T-cell (primary cell): ENCODE data around the gene TGFBI. TPM values are rescaled to one million over a fixed set of nuclear protein-coding genes. Genes with fewer than 3 reads are reported as not detected.

Source experiments
- ATAC-seq, 4 experiments: fragments of 200-7000 bp in 3 of 4; fragments of 150-1000 bp in 1 of 4; cut with Tn5 transposase; replicated peaks in 1 of 4; 1 replicate in 3 of 4; 2 replicates in 1 of 4; pipeline ENCODE4 v1.10.0; 2021; ENCODE audit warnings: moderate library complexity in 3 of 4, mild to moderate bottlenecking in 2 of 4, moderate number of reproducible peaks in 1 of 4
- CTCF ChIA-PET, 2 donors: fragments of 300-600 bp; sonication (Branson Sonifier 250); formaldehyde crosslinking; loops; one replicate each; lab custom pipeline; 2022; ENCODE audit warnings: antibody characterized with exemption in 2 of 2; lab: Charles Lee
- POLR2A ChIA-PET, 2 donors: fragments of 300-600 bp; sonication (Branson Sonifier 250); formaldehyde crosslinking; loops; one replicate each; lab custom pipeline; 2022; ENCODE audit warnings: antibody characterized with exemption in 2 of 2; lab: Charles Lee
- DNase-seq, 35 experiments: peaks; one replicate each; pipeline versions ENCODE4 v3.0.0 to v3.0.0-alpha.2; 2013 to 2023
- H3K27ac ChIP-seq: one replicate; pipeline ENCODE4 v1.5.1; 2013; ENCODE audit warnings: low read length
- H3K27me3 ChIP-seq, 2 experiments: replicated peaks in 1 of 2; 1 replicate in 1 of 2; 2 replicates in 1 of 2; pipeline versions ENCODE4 v1.6.1 to v1.7.0; 2013; ENCODE audit warnings: low read length in 1 of 2, mixed read lengths in 1 of 2; ENCODE audit not compliant: control insufficient read depth in 2 of 2, insufficient read depth in 2 of 2; ENCODE audit errors: extremely low read depth in 1 of 2
- H3K36me3 ChIP-seq, 2 donors: 1 replicate in 1 of 2; 2 replicates in 1 of 2; pipeline versions ENCODE4 v1.6.1 to v1.7.0; 2013; ENCODE audit warnings: low read length in 1 of 2; ENCODE audit not compliant: control insufficient read depth in 2 of 2, insufficient read depth in 1 of 2; ENCODE audit errors: extremely low read depth in 1 of 2
- H3K4me1 ChIP-seq, 2 experiments: 1 replicate in 1 of 2; 2 replicates in 1 of 2; pipeline versions ENCODE4 v1.6.1 to v1.7.0; 2013; ENCODE audit warnings: low read length in 2 of 2, mixed read lengths in 1 of 2; ENCODE audit not compliant: insufficient read depth in 2 of 2, control insufficient read depth in 1 of 2; ENCODE audit errors: extremely low read depth in 1 of 2
- H3K4me3 ChIP-seq, 2 donors: 1 replicate in 1 of 2; 2 replicates in 1 of 2; pipeline versions ENCODE4 v1.5.1 to v1.7.0; 2013; ENCODE audit warnings: mild to moderate bottlenecking in 2 of 2, low read length in 1 of 2, moderate library complexity in 1 of 2; ENCODE audit not compliant: control insufficient read depth in 1 of 2; ENCODE audit errors: extremely low read depth in 1 of 2
- H3K9me3 ChIP-seq: 2 replicates; pipeline ENCODE4 v1.7.0; 2013
- H3K27ac Mint-ChIP-seq, 2 donors: one replicate each; pipeline ENCODE4 v1.8.0; 2020 to 2021; ENCODE audit warnings: mild to moderate bottlenecking in 2 of 2, mixed read lengths in 2 of 2
- H3K27me3 Mint-ChIP-seq, 2 donors: one replicate each; pipeline ENCODE4 v1.8.0; 2021 to 2022; ENCODE audit warnings: mixed read lengths in 2 of 2
- H3K36me3 Mint-ChIP-seq: one replicate; pipeline ENCODE4 v1.8.0; 2021; ENCODE audit warnings: mixed read lengths
- H3K4me1 Mint-ChIP-seq, 3 donors: one replicate each; pipeline ENCODE4 v1.8.0; 2020 to 2022; ENCODE audit warnings: mixed read lengths in 3 of 3, mild to moderate bottlenecking in 1 of 3
- H3K4me3 Mint-ChIP-seq, 3 donors: one replicate each; pipeline ENCODE4 v1.8.0; 2020 to 2022; ENCODE audit warnings: mild to moderate bottlenecking in 3 of 3, mixed read lengths in 3 of 3, moderate library complexity in 3 of 3
- H3K9me3 Mint-ChIP-seq, 3 donors: one replicate each; pipeline ENCODE4 v1.8.0; 2020 to 2022; ENCODE audit warnings: mixed read lengths in 3 of 3
- WGBS: methylation state at CpG from one replicate; pipeline ENCODE4 v1.1.5; 2013; ENCODE audit warnings: missing lambda C conversion rate; ENCODE audit not compliant: insufficient coverage; 5-methylcytosine and 5-hydroxymethylcytosine counted together
- total RNA-seq, 35 experiments: library from RNA in 6 of 35; stranded (reverse) in 6 of 35; fragments of 120-200 nt in 1 of 35; gene quantifications; one replicate each; pipeline versions ENCODE4 v1.2.1 to v1.2.4 and lab custom pipeline; 2013 to 2026

The TGFBI gene
- total RNA-seq, 5 donors from 2014 or later (not counting 1 experiment from before 2014, with no cell fraction given): 1.9 to 5.1 (median 2.9) TPM

DNA sequence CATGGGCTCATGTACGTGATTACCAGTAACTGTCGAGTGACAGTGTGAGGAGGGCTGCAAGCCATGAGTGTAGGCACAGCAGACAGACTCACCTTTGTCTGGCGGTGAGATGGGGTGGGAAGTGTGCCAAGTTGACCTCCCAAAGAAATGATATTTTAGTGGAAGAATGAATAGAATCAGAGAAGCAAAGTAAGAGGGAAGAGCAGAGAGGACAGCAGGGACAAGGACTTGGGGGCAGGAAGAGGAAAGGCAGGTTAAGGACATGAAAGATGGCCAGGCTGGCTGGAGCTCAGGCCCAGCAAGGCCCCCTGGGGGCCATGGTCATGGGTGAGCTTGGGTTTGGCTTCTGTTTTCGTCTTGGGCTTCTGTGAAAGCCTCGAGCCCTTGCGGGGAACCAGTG is 20.2 kb downstream of the TGFBI start:
- DNase-seq (no peak), ATAC-seq (no peak)
- Histone ChIP-seq H3K36me3 (no peaks in the 10 kb centered on the region), H3K27me3 (peaks cover 0 to 2% of the 10 kb centered on the region in 2 experiments), H3K9me3 (no peaks in the 10 kb centered on the region), H3K4me1 (no peaks in the 10 kb centered on the region), H3K4me3 (no peak overlapping the region), H3K27ac (no peak overlapping the region)
- WGBS: 97% methylated on average over 3 of the region's 6 CpGs
- POLR2A ChIA-PET: no interaction called here
- H3K4me1 Mint-ChIP-seq: no peaks in the 10 kb centered on the region
- H3K27me3 Mint-ChIP-seq: peaks cover 0 to 4% of the 10 kb centered on the region in 2 donors
- CTCF ChIA-PET: no interaction called here
- H3K27ac Mint-ChIP-seq: no peak overlapping the region
- H3K4me3 Mint-ChIP-seq: no peak overlapping the region
- no peaks in the 10 kb centered on the region for H3K36me3 Mint-ChIP-seq
- no peaks in the 10 kb centered on the region for H3K9me3 Mint-ChIP-seq

DNA sequence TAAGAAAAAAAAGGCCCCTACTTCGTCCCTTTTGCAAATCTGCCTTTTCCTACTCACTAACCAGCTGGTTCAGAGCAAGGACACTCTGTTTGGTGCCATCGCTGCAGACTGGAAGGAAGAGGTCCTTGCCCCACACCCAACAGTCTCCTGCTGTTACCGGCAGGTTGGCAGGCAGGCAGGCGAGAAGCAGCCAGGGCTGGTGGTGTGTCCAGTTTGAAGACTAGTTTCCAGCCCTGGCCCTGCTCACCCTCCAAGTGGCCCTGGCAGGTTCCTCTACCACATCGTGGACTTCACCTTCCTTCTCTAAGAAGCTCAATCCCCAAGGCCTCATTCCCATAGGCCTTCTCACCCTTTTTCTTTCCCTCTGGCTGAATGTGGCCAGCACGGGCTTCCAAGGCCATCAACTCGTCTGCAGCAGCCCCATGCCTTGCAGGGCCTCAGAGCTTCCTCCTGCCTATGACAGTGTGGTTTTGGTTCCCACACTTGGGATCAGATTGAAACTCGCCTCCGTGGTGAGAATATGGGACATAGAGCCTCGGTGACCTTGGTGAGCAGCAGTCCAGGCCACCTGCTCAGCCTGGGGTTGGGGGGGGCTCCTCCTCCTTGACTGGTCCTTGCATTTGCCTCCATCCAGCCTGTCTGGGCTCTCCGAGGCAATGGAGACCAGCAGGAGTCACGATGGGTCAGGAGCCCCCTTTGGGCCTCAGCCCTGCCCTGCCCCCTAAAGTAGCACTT is 22.9 kb downstream of the TGFBI start:
- H3K27me3 Mint-ChIP-seq: peaks cover 0 to 4% of the 10 kb centered on the region in 2 donors
- no peak overlapping the region for H3K4me3 ChIP-seq
- H3K4me1 ChIP-seq: no peaks in the 10 kb centered on the region
- no peaks in the 10 kb centered on the region for H3K36me3 ChIP-seq
- ChIA-PET POLR2A (no interaction called here), CTCF (interaction anchor here in 1 of 2 donors (0.6 kb wide), 1 partner anchor 30 kb away, joined by 3 read pairs; no protein-coding TSS in a partner anchor)
- H3K36me3 Mint-ChIP-seq: no peaks in the 10 kb centered on the region
- H3K4me1 Mint-ChIP-seq: no peaks in the 10 kb centered on the region
- H3K27ac Mint-ChIP-seq: no peak overlapping the region
- ATAC-seq (no peak), DNase-seq (no peak)
- H3K9me3 Mint-ChIP-seq: no peaks in the 10 kb centered on the region
- 79% methylated on average over 10 of the region's 12 CpGs for WGBS
- H3K9me3 ChIP-seq: no peaks in the 10 kb centered on the region
- peaks cover 0 to 2% of the 10 kb centered on the region in 2 experiments for H3K27me3 ChIP-seq
- no peak overlapping the region for H3K27ac ChIP-seq
- no peak overlapping the region for H3K4me3 Mint-ChIP-seq

DNA sequence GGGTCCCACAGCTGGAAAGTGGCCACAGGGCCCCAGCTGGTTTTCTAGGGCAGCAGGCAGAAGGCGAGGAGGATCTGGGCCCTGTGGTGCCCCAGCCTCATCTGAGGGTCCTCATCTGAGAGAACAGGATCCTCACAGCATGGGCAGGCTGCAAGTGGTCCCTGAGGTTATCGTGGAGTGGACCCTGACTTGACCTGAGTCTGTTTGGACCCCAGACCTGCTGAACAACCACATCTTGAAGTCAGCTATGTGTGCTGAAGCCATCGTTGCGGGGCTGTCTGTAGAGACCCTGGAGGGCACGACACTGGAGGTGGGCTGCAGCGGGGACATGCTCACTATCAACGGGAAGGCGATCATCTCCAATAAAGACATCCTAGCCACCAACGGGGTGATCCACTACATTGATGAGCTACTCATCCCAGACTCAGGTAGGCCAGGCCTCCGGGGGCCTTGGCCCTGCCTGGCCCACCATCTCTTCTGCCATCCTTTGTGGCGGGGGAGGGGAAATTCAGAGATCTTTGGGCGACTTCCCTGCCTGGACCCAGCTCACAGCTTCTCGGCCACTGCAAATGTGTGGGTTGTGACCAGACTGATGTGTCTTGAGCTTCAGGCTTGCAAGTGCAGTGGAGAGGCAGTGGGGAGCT is 24.0 kb downstream of the TGFBI start:
- no peaks in the 10 kb centered on the region for H3K4me1 ChIP-seq
- DNase-seq: no peak
- CTCF ChIA-PET: no interaction called here
- WGBS: 93% methylated on average over 7 of the region's 13 CpGs
- POLR2A ChIA-PET: interaction anchor here in 1 of 2 donors (0.5 kb wide), 1 partner anchor 43 kb away, joined by 8 read pairs; no protein-coding TSS in a partner anchor
- H3K27me3 ChIP-seq: peaks cover 0 to 2% of the 10 kb centered on the region in 2 experiments
- no peaks in the 10 kb centered on the region for H3K36me3 ChIP-seq
- Mint-ChIP-seq H3K27ac (no peak overlapping the region), H3K4me3 (no peak overlapping the region), H3K9me3 (no peaks in the 10 kb centered on the region), H3K36me3 (no peaks in the 10 kb centered on the region), H3K27me3 (peaks cover 2 to 5% of the 10 kb centered on the region in 2 donors), H3K4me1 (no peaks in the 10 kb centered on the region)
- ATAC-seq: no peak
- no peak overlapping the region for H3K27ac ChIP-seq
- H3K4me3 ChIP-seq: no peak overlapping the region
- no peaks in the 10 kb centered on the region for H3K9me3 ChIP-seq

DNA sequence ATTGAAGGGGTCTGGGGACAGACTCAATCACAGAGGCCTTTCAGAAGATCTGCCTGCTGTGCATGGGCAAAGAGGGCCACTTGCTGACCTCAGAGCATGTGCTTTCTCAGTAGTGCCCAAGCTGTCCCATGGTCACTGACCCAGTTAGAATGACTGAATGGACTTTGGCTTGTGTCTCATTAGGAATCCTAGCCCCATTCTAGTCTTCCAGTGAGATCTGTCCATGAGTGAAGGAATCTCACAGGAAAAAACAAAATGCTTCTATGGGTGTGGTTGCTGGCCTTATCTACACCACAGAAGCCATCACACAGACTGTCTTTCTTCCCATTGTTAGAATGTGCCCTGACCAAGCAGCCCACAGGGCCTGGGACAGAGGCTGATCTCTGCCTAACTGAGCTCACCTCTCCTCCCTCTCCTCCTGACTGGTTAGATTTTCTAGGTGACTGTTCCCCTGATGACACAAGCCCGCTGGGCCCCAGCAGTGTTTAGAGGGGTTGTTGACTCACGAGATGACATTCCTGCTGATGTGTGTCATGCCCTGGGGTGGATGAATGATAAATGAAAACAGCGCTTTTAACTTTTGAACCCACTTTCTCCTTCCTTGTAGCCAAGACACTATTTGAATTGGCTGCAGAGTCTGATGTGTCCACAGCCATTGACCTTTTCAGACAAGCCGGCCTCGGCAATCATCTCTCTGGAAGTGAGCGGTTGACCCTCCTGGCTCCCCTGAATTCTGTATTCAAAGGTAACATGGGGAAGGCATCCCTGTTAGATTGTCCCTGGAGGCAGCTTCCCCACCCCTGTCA is 24.8 kb downstream of the TGFBI start:
- no peak overlapping the region for H3K4me3 Mint-ChIP-seq
- H3K9me3 Mint-ChIP-seq: no peaks in the 10 kb centered on the region
- no peaks in the 10 kb centered on the region for H3K4me1 ChIP-seq
- no peaks in the 10 kb centered on the region for H3K36me3 Mint-ChIP-seq
- H3K27ac Mint-ChIP-seq: no peak overlapping the region
- H3K27ac ChIP-seq: no peak overlapping the region
- H3K9me3 ChIP-seq: no peaks in the 10 kb centered on the region
- H3K4me3 ChIP-seq: no peak overlapping the region
- ChIA-PET CTCF (no interaction called here), POLR2A (no interaction called here)
- DNase-seq (no peak), ATAC-seq (no peak)
- no peaks in the 10 kb centered on the region for H3K36me3 ChIP-seq
- H3K4me1 Mint-ChIP-seq: no peaks in the 10 kb centered on the region
- WGBS: 91% methylated on average over 4 of the region's 6 CpGs
- peaks cover 2 to 5% of the 10 kb centered on the region in 2 donors for H3K27me3 Mint-ChIP-seq
- H3K27me3 ChIP-seq: no peaks in the 10 kb centered on the region

DNA sequence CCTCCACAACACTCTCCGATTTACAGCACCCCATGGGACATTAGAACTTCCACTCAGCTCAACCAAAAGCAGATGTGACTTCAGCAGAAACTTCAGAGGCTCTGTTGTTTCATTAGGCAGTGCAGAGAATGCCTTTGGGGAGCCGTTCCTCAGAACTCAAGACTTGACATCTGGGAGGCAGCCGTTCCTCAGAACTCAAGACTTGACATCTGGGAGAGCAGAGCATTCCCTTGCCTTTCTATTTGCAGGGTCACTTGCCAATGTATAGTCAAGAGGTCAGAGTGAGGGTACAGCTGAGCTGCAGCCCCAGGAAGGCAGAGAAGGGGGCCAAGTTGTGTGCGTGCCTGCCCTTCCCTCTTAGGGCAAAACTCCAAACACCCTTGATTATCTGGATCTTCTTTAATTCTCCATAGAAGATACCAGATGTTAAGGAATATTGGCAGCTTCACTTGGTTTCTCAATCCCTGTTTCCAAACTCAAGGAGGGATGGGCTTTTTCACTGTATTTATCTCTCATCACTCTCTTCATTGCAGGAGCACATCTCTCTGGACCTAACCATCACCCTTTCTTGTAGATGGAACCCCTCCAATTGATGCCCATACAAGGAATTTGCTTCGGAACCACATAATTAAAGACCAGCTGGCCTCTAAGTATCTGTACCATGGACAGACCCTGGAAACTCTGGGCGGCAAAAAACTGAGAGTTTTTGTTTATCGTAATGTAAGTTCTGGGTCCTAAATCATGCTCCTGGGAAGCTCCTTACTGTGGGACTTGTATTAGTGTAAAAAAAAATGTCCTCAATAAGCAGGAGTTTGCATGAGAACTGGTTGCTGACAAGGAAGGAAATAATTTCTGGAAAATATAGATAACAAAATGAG is 25.6 kb downstream of the TGFBI start:
- DNase-seq (no peak), ATAC-seq (no peak)
- ChIA-PET CTCF (no interaction called here), POLR2A (no interaction called here)
- Mint-ChIP-seq H3K27me3 (peaks cover 2 to 5% of the 10 kb centered on the region in 2 donors), H3K27ac (no peak overlapping the region), H3K4me1 (no peaks in the 10 kb centered on the region), H3K9me3 (no peaks in the 10 kb centered on the region), H3K4me3 (no peak overlapping the region), H3K36me3 (no peaks in the 10 kb centered on the region)
- Histone ChIP-seq H3K36me3 (no peaks in the 10 kb centered on the region), H3K9me3 (no peaks in the 10 kb centered on the region), H3K27me3 (no peaks in the 10 kb centered on the region), H3K27ac (no peak overlapping the region), H3K4me1 (no peaks in the 10 kb centered on the region), H3K4me3 (no peak overlapping the region)
- 75% methylated on average over 5 of the region's 7 CpGs for WGBS
